GM23338 (cell line): ENCODE results near the gene SLC12A6. TPM values are rescaled to one million over a fixed set of nuclear protein-coding genes. Genes with fewer than 3 reads are reported as not detected.

Source experiments
- ATAC-seq: fragments of 200-7000 bp; cut with Tn5 transposase; 3 replicates; pipeline ENCODE4 v1.9.1; 2020
- DNase-seq: peaks from one replicate; pipeline ENCODE4 v3.0.0-alpha.2; 2015; ENCODE audit warnings: low spot score
- H2AFZ ChIP-seq: fragments of 200-600 bp; sonication (generic); 2 replicates; pipeline ENCODE4 v1.8.0; 2016; ENCODE audit warnings: antibody characterized with exemption, mild to moderate bottlenecking, moderate library complexity
- H3F3A ChIP-seq: fragments of 200-600 bp; sonication (generic); replicated peaks from 2 replicates; pipeline ENCODE4 v1.8.0; 2017; ENCODE audit warnings: antibody characterized with exemption, mixed run types, low read depth
- H3K27ac ChIP-seq: fragments of 200-600 bp; sonication (generic); 2 replicates; pipeline ENCODE4 v1.6.1; 2016; ENCODE audit warnings: low read depth
- H3K27me3 ChIP-seq: fragments of 200-600 bp; sonication (generic); 2 replicates; pipeline ENCODE4 v1.8.0; 2016; ENCODE audit warnings: mild to moderate bottlenecking, mixed run types, moderate library complexity; ENCODE audit not compliant: insufficient read depth
- H3K36me3 ChIP-seq: fragments of 200-600 bp; sonication (generic); 2 replicates; pipeline ENCODE4 v1.8.0; 2016; ENCODE audit warnings: mild to moderate bottlenecking; ENCODE audit not compliant: insufficient read depth
- H3K4me1 ChIP-seq: fragments of 200-600 bp; sonication (generic); 2 replicates; pipeline ENCODE4 v1.8.0; 2016; ENCODE audit warnings: mild to moderate bottlenecking, moderate library complexity; ENCODE audit not compliant: insufficient read depth
- H3K4me2 ChIP-seq: fragments of 200-600 bp; sonication (generic); 2 replicates; pipeline ENCODE4 v1.7.1; 2017; ENCODE audit warnings: mixed run types
- H3K4me3 ChIP-seq: fragments of 200-600 bp; sonication (generic); 2 replicates; pipeline ENCODE4 v1.6.1; 2016; ENCODE audit warnings: mixed run types
- H3K79me2 ChIP-seq: fragments of 200-600 bp; sonication (generic); replicated peaks from 2 replicates; pipeline ENCODE4 v1.8.0; 2017; ENCODE audit warnings: mild to moderate bottlenecking; ENCODE audit not compliant: insufficient read depth
- H3K9me2 ChIP-seq: fragments of 200-600 bp; sonication (generic); 2 replicates; pipeline ENCODE4 v1.8.0; 2017; ENCODE audit not compliant: insufficient read depth
- H4K20me1 ChIP-seq: fragments of 200-600 bp; sonication (generic); replicated peaks from 2 replicates; pipeline ENCODE4 v1.8.0; 2017; ENCODE audit warnings: mild to moderate bottlenecking; ENCODE audit not compliant: insufficient read depth
- H3K27ac Mint-ChIP-seq: 2 replicates; pipeline ENCODE4 v1.8.0; 2020; ENCODE audit warnings: inconsistent platforms, mild to moderate bottlenecking, moderate library complexity, mixed read lengths
- H3K27me3 Mint-ChIP-seq: 3 replicates; pipeline ENCODE4 v1.8.0; 2022; ENCODE audit warnings: low read depth, mild to moderate bottlenecking, moderate library complexity, mixed read lengths, inconsistent platforms; ENCODE audit not compliant: insufficient read depth, poor library complexity
- H3K36me3 Mint-ChIP-seq: 3 replicates; pipeline ENCODE4 v1.8.0; 2021; ENCODE audit warnings: low read depth, mild to moderate bottlenecking, inconsistent platforms, moderate library complexity, mixed read lengths
- H3K4me1 Mint-ChIP-seq: 3 replicates; pipeline ENCODE4 v1.8.0; 2020; ENCODE audit warnings: mild to moderate bottlenecking, inconsistent platforms, mixed read lengths
- H3K4me3 Mint-ChIP-seq: 3 replicates; pipeline ENCODE4 v1.8.0; 2021; ENCODE audit warnings: moderate library complexity, mild to moderate bottlenecking, inconsistent platforms, mixed read lengths
- H3K9me3 Mint-ChIP-seq: 3 replicates; pipeline ENCODE4 v1.8.0; 2020; ENCODE audit warnings: moderate library complexity, mild to moderate bottlenecking, inconsistent platforms, mixed read lengths
- CREB1 ChIP-seq: fragments of 250-450 bp; sonication (Bioruptor Pico); IDR thresholded peaks from 2 replicates; pipeline ENCODE4 v1.5.0; 2020; ENCODE audit warnings: low read depth, mild to moderate bottlenecking, moderate library complexity
- EZH2 ChIP-seq: fragments of 200-600 bp; sonication (generic); IDR thresholded peaks from one replicate; pipeline ENCODE4 v1.8.0; 2017; ENCODE audit warnings: antibody characterized with exemption, mild to moderate bottlenecking, low read depth; ENCODE audit not compliant: unreplicated experiment
- EZH2phosphoT487 ChIP-seq: fragments of 200-600 bp; sonication (generic); IDR thresholded peaks from one replicate; pipeline ENCODE4 v1.8.1; 2018; ENCODE audit warnings: antibody characterized with exemption; ENCODE audit not compliant: unreplicated experiment
- JUNB ChIP-seq: IDR thresholded peaks from one replicate; pipeline ENCODE4 v1.6.1; 2016; ENCODE audit warnings: antibody characterized with exemption; ENCODE audit not compliant: unreplicated experiment
- NANOG ChIP-seq: IDR thresholded peaks from 2 replicates; pipeline ENCODE4 v1.6.1; 2016; ENCODE audit warnings: antibody characterized with exemption, borderline replicate concordance
- POLR2AphosphoS5 ChIP-seq: IDR thresholded peaks from 2 replicates; pipeline ENCODE4 v1.6.1; 2016; ENCODE audit warnings: antibody characterized with exemption, low read depth
- STAT1 ChIP-seq: IDR thresholded peaks from one replicate; pipeline ENCODE4 v1.6.1; 2016; ENCODE audit warnings: antibody characterized with exemption; ENCODE audit not compliant: unreplicated experiment
- ZNF331 ChIP-seq: fragments of 250-450 bp; sonication (Bioruptor Pico); IDR thresholded peaks from 2 replicates; pipeline ENCODE4 v1.5.0; 2020; ENCODE audit warnings: low read depth, mild to moderate bottlenecking, moderate library complexity
- polyA plus RNA-seq: library from polyadenylated mRNA; unstranded; fragments of >200 nt; fragmentation: Nextera tagmentation; extraction: Ambion mirVana; gene quantifications from 2 replicates; pipeline ENCODE4 v1.2.1, GENCODE V29; 2016
- total RNA-seq: library from RNA; depleted of rRNA; stranded (reverse); fragments of >200 nt; shearing (Covaris generic); gene quantifications from 2 replicates; pipeline ENCODE4 v1.2.3, GENCODE V29; 2014
- TF ChIP-seq, protein P1 (sequence below): fragments of 250-450 bp; sonication (Bioruptor Pico); IDR thresholded peaks from 2 replicates; pipeline ENCODE4 v1.5.0; 2020; ENCODE audit warnings: mild to moderate bottlenecking, moderate library complexity
- TF ChIP-seq, protein P2 (sequence below), 2 experiments: fragments of 200-600 bp in 1 of 2; sonication (generic) in 1 of 2; conservative IDR thresholded peaks; 2 replicates each; pipeline versions ENCODE4 v1.5.1 to v1.6.1; 2016 to 2017; ENCODE audit warnings: antibody characterized with exemption in 2 of 2, low read depth in 2 of 2, mild to moderate bottlenecking in 2 of 2, moderate library complexity in 1 of 2

SLC12A6 gene
- total and polyA plus RNA-seq, 2 experiments from 2014 or later = 2.4 to 14.1 TPM

DNA sequence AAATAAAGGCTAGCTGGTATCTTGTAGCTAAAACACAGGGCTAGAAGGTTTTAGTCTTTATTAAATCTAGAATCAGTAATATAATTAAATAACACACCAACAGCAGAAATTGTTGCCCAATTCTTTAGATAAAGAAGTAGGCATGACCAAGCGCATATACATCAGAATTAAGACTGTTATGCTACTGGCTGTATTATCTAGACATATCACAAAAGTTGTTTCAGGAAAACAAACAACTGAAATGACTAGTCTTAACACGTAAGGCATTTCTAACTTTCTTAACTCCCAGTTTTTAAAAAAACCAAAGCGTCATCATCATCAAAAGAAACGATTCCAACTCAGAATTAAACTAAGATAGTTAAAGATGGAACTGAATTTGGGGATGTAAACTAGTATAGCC lies 57.4 kb downstream of the SLC12A6 start (continued):
- TF ChIP-seq, protein P1, sequence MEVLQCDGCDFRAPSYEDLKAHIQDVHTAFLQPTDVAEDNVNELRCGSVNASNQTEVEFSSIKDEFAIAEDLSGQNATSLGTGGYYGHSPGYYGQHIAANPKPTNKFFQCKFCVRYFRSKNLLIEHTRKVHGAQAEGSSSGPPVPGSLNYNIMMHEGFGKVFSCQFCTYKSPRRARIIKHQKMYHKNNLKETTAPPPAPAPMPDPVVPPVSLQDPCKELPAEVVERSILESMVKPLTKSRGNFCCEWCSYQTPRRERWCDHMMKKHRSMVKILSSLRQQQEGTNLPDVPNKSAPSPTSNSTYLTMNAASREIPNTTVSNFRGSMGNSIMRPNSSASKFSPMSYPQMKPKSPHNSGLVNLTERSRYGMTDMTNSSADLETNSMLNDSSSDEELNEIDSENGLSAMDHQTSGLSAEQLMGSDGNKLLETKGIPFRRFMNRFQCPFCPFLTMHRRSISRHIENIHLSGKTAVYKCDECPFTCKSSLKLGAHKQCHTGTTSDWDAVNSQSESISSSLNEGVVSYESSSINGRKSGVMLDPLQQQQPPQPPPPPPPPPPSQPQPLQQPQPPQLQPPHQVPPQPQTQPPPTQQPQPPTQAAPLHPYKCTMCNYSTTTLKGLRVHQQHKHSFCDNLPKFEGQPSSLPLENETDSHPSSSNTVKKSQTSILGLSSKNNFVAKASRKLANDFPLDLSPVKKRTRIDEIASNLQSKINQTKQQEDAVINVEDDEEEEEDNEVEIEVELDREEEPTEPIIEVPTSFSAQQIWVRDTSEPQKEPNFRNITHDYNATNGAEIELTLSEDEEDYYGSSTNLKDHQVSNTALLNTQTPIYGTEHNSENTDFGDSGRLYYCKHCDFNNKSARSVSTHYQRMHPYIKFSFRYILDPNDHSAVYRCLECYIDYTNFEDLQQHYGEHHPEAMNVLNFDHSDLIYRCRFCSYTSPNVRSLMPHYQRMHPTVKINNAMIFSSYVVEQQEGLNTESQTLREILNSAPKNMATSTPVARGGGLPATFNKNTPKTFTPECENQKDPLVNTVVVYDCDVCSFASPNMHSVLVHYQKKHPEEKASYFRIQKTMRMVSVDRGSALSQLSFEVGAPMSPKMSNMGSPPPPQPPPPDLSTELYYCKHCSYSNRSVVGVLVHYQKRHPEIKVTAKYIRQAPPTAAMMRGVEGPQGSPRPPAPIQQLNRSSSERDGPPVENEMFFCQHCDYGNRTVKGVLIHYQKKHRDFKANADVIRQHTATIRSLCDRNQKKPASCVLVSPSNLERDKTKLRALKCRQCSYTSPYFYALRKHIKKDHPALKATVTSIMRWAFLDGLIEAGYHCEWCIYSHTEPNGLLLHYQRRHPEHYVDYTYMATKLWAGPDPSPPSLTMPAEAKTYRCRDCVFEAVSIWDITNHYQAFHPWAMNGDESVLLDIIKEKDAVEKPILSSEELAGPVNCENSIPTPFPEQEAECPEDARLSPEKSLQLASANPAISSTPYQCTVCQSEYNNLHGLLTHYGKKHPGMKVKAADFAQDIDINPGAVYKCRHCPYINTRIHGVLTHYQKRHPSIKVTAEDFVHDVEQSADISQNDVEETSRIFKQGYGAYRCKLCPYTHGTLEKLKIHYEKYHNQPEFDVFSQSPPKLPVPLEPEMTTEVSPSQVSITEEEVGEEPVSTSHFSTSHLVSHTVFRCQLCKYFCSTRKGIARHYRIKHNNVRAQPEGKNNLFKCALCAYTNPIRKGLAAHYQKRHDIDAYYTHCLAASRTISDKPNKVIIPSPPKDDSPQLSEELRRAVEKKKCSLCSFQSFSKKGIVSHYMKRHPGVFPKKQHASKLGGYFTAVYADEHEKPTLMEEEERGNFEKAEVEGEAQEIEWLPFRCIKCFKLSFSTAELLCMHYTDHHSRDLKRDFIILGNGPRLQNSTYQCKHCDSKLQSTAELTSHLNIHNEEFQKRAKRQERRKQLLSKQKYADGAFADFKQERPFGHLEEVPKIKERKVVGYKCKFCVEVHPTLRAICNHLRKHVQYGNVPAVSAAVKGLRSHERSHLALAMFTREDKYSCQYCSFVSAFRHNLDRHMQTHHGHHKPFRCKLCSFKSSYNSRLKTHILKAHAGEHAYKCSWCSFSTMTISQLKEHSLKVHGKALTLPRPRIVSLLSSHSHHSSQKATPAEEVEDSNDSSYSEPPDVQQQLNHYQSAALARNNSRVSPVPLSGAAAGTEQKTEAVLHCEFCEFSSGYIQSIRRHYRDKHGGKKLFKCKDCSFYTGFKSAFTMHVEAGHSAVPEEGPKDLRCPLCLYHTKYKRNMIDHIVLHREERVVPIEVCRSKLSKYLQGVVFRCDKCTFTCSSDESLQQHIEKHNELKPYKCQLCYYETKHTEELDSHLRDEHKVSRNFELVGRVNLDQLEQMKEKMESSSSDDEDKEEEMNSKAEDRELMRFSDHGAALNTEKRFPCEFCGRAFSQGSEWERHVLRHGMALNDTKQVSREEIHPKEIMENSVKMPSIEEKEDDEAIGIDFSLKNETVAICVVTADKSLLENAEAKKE (CRISPR knock-in tag) = no peak
- TF ChIP-seq, protein P2, sequence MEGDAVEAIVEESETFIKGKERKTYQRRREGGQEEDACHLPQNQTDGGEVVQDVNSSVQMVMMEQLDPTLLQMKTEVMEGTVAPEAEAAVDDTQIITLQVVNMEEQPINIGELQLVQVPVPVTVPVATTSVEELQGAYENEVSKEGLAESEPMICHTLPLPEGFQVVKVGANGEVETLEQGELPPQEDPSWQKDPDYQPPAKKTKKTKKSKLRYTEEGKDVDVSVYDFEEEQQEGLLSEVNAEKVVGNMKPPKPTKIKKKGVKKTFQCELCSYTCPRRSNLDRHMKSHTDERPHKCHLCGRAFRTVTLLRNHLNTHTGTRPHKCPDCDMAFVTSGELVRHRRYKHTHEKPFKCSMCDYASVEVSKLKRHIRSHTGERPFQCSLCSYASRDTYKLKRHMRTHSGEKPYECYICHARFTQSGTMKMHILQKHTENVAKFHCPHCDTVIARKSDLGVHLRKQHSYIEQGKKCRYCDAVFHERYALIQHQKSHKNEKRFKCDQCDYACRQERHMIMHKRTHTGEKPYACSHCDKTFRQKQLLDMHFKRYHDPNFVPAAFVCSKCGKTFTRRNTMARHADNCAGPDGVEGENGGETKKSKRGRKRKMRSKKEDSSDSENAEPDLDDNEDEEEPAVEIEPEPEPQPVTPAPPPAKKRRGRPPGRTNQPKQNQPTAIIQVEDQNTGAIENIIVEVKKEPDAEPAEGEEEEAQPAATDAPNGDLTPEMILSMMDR (conservative IDR thresholded peaks at IDR 0.05; ENCODE audit: low read depth in 2 of 2) = no peak
- TF ChIP-seq EZH2phosphoT487 (no peak), JUNB (no peak), STAT1 (no peak), ZNF331 (no peak)

DNA sequence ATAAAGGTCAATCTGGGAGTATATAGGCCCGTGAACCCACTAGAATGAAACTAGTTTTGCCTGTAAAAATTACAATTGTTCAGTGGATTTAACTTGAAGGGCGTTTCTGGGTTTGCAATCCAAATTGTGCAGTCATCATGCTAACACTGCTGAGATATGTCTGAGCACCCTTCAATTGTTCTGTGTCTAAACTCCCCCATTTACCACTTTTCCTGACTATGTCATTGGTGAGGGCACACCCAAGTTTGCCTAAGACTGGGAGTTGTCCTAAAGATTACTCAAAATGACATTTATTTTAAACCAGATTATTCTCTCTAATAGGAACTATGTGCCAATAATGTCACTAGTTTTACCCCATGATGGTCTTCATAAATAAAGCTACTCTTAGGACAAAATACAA lies 58.2 kb downstream of the SLC12A6 start:
- ATAC-seq (no peak), DNase-seq (no peak)
- Mint-ChIP-seq H3K9me3 (no peaks in the 10 kb centered on the region), H3K27me3 (no peaks in the 10 kb centered on the region), H3K27ac (no peak overlapping the region), H3K4me3 (no peak overlapping the region), H3K36me3 (no peaks in the 10 kb centered on the region), H3K4me1 (no peaks in the 10 kb centered on the region)
- H3K4me1 ChIP-seq = no peaks in the 10 kb centered on the region
- no peaks in the 10 kb centered on the region for H3K27me3 ChIP-seq
- no peaks in the 10 kb centered on the region for H3F3A ChIP-seq
- H4K20me1 ChIP-seq = no peaks in the 10 kb centered on the region
- no peaks in the 10 kb centered on the region for H3K79me2 ChIP-seq
- H3K27ac ChIP-seq = no peak overlapping the region
- no peaks in the 10 kb centered on the region for H3K36me3 ChIP-seq
- H3K4me3 ChIP-seq = no peak overlapping the region
- H2AFZ ChIP-seq = no peak overlapping the region
- H3K9me2 ChIP-seq = no peaks in the 10 kb centered on the region
- H3K4me2 ChIP-seq = no peak overlapping the region
- TF ChIP-seq NANOG = no peak
- no peak for TF ChIP-seq ZNF331
- TF ChIP-seq EZH2phosphoT487 = no peak
- TF ChIP-seq CREB1 (CRISPR knock-in tag) = no peak
- no peak for TF ChIP-seq POLR2AphosphoS5
- TF ChIP-seq EZH2 = no peak
